Left kidney (tissue), 1 donor: ENCODE data around the gene ZNF814. TPM values are rescaled to one million over a fixed set of nuclear protein-coding genes. Genes with fewer than 3 reads are reported as not detected.

Source experiments
- polyA plus RNA-seq: library from polyadenylated mRNA; unstranded; fragments of 120-200 nt; gene quantifications from one replicate; pipeline ENCODE4 v1.2.1, GENCODE V29; 2013; ENCODE audit not compliant: insufficient read length

Gene ZNF814
- polyA plus RNA-seq, 1 donor = 88.9 TPM

Other genes with a start within 250 kb of the ZNF814 start
- gene ZSCAN4, start 220.1 kb downstream of the ZNF814 start, polyA plus RNA-seq = 0.17 TPM
- gene ZNF551, start 207.1 kb downstream of the ZNF814 start, polyA plus RNA-seq = 20.3 TPM
- gene ZNF154, start 179.8 kb downstream of the ZNF814 start, polyA plus RNA-seq = 42.4 TPM
- 24.4 TPM for gene ZNF671, start 161.4 kb downstream of the ZNF814 start, polyA plus RNA-seq
- 46.8 TPM for gene ZNF776, start 142.2 kb downstream of the ZNF814 start, polyA plus RNA-seq
- gene ZNF586, start 119.4 kb downstream of the ZNF814 start, polyA plus RNA-seq = 33.8 TPM
- 29.7 TPM for gene ZNF552, start 74.1 kb downstream of the ZNF814 start, polyA plus RNA-seq
- gene ZNF587B, start 58.7 kb downstream of the ZNF814 start, polyA plus RNA-seq = 24.9 TPM
- gene ZNF587, start 39.2 kb downstream of the ZNF814 start, polyA plus RNA-seq = 54.5 TPM
- gene ZNF417, start 27.6 kb upstream of the ZNF814 start, polyA plus RNA-seq = 43.8 TPM
- 32.8 TPM for gene ZNF418, start 46.4 kb upstream of the ZNF814 start, polyA plus RNA-seq
- 12.1 TPM for gene ZNF256, start 58.7 kb upstream of the ZNF814 start, polyA plus RNA-seq
- 3.8 TPM for gene C19orf18, start 85.5 kb upstream of the ZNF814 start, polyA plus RNA-seq
- gene ZNF606, start 113.8 kb upstream of the ZNF814 start, polyA plus RNA-seq = 37.0 TPM
- gene ZSCAN1, start 145.0 kb upstream of the ZNF814 start, polyA plus RNA-seq = 4.0 TPM
- gene ZNF135, start 170.2 kb upstream of the ZNF814 start, polyA plus RNA-seq = 32.5 TPM
- 94.4 TPM for gene ZSCAN18, start 209.2 kb upstream of the ZNF814 start, polyA plus RNA-seq